K562 (cell line): ENCODE measurements around the gene CEMP1. TPM values are rescaled to one million over a fixed set of nuclear protein-coding genes. Genes with fewer than 3 reads are reported as not detected.

ENCODE experiments used
- ATAC-seq: fragments of 200-7000 bp; cut with Tn5 transposase; 3 replicates; pipeline ENCODE4 v1.9.1; 2020; ENCODE audit warnings: moderate library complexity
- BruUV-seq: library from RNA; stranded (reverse); fragments of 400-500 nt; replicated peaks from 2 replicates; lab custom pipeline; 2021; lab: Mats Ljungman, UMichigan
- CTCF ChIA-PET: fragments of 300-600 bp; formaldehyde crosslinking; extraction: SDS; loops from one replicate; lab custom pipeline; 2021; ENCODE audit warnings: low intra/inter-chr PET ratio; lab: Yijun Ruan, JAX
- POLR2A ChIA-PET: fragments of 300-600, 350-650 bp; sonication (Branson Sonifier 250); formaldehyde crosslinking; extraction: SDS; loops from one replicate; lab custom pipeline; 2021; ENCODE audit warnings: antibody characterized with exemption, inconsistent platforms; lab: Yijun Ruan, JAX
- DNase-seq, 4 experiments: peaks; one replicate each; pipeline versions ENCODE4 v3.0.0 to v3.0.0-alpha.2; 2011 to 2018; ENCODE audit warnings: low spot score in 3 of 4, mixed read lengths in 3 of 4; ENCODE audit errors: extremely low read depth in 1 of 4
- FAIRE-seq: peaks from 2 replicates; lab custom pipeline; 2011; peaks lifted over from hg19 to GRCh38; lab: Jason Lieb, UNC
- H2AFZ ChIP-seq: 2 replicates; pipeline ENCODE4 v1.6.0; 2011; ENCODE audit warnings: low read depth, low read length, control low read depth, inconsistent platforms
- H3K27ac ChIP-seq: fragments of 200-600 bp; 3 replicates; pipeline ENCODE4 v1.8.0; 2011; ENCODE audit warnings: low read depth, mild to moderate bottlenecking, control low read depth, inconsistent platforms, low read length, moderate library complexity, mixed read lengths; ENCODE audit errors: extremely low read depth
- H3K27me3 ChIP-seq, 2 experiments: fragments of 300-600 bp in 1 of 2; 2 replicates in 1 of 2; 3 replicates in 1 of 2; pipeline versions ENCODE4 v1.6.0 to v1.8.0; 2011; ENCODE audit warnings: inconsistent platforms in 2 of 2, low read length in 2 of 2, mild to moderate bottlenecking in 1 of 2, mixed read lengths in 1 of 2, moderate library complexity in 1 of 2; ENCODE audit not compliant: control insufficient read depth in 2 of 2, insufficient read depth in 2 of 2
- H3K36me3 ChIP-seq: fragments of 300-600 bp; 3 replicates; pipeline ENCODE4 v1.8.0; 2011; ENCODE audit warnings: mild to moderate bottlenecking, low read length, inconsistent platforms; ENCODE audit not compliant: control insufficient read depth, insufficient read depth
- H3K4me1 ChIP-seq, 2 experiments: fragments of 200-600 bp in 1 of 2; replicated peaks in 1 of 2; 2 replicates in 1 of 2; 3 replicates in 1 of 2; pipeline versions ENCODE4 v1.5.1 to v1.8.0; 2011; ENCODE audit warnings: inconsistent platforms in 2 of 2, low read length in 2 of 2, mild to moderate bottlenecking in 1 of 2, mixed read lengths in 1 of 2, moderate library complexity in 1 of 2; ENCODE audit not compliant: control insufficient read depth in 2 of 2, insufficient read depth in 2 of 2
- H3K4me2 ChIP-seq: 2 replicates; pipeline ENCODE4 v1.6.1; 2011; ENCODE audit warnings: low read length, control low read depth, inconsistent platforms, mixed read lengths; ENCODE audit not compliant: insufficient read depth
- H3K4me3 ChIP-seq: fragments of 200-600 bp; sonication (generic), shearing (Covaris generic); 2 replicates; pipeline ENCODE4 v1.5.1; 2016; ENCODE audit warnings: control low read depth, inconsistent platforms
- H3K79me2 ChIP-seq: fragments of 200-600 bp; 3 replicates; pipeline ENCODE4 v1.8.0; 2011; ENCODE audit warnings: low read length, inconsistent platforms; ENCODE audit not compliant: control insufficient read depth, insufficient read depth
- H3K9ac ChIP-seq, 2 experiments: 2 replicates each; pipeline versions ENCODE4 v1.6.0 to v1.6.1; 2011; ENCODE audit warnings: low read depth in 2 of 2, low read length in 2 of 2, control low read depth in 1 of 2, inconsistent platforms in 1 of 2, mild to moderate bottlenecking in 1 of 2, mixed read lengths in 1 of 2; ENCODE audit not compliant: insufficient read depth in 1 of 2
- H3K9me1 ChIP-seq: one replicate; pipeline ENCODE4 v1.6.0; 2011; ENCODE audit warnings: inconsistent platforms, mild to moderate bottlenecking, low read length, moderate library complexity; ENCODE audit not compliant: control insufficient read depth, insufficient read depth
- H3K9me3 ChIP-seq: replicated peaks from 2 replicates; pipeline ENCODE4 v1.5.1; 2011; ENCODE audit warnings: low read depth, low read length, inconsistent platforms; ENCODE audit not compliant: control insufficient read depth, insufficient read depth
- H4K20me1 ChIP-seq: replicated peaks from 2 replicates; pipeline ENCODE4 v1.6.1; 2011; ENCODE audit warnings: low read length, inconsistent platforms, mixed read lengths; ENCODE audit not compliant: control insufficient read depth, insufficient read depth
- ATF1 ChIP-seq, 2 experiments: fragments of 450-650 bp in 1 of 2; IDR thresholded peaks; 2 replicates each; pipeline ENCODE4 v1.6.1; 2016; ENCODE audit warnings: missing compliant biosample characterization in 1 of 2, missing genetic modification characterization in 1 of 2
- ELK3 ChIP-seq: fragments of 450-650 bp; formaldehyde crosslinking; IDR thresholded peaks from 2 replicates; pipeline ENCODE4 v1.4.0; 2020; ENCODE audit warnings: mild to moderate bottlenecking
- HMG20A ChIP-seq: fragments of 450-650 bp; formaldehyde crosslinking; conservative IDR thresholded peaks from 2 replicates; pipeline ENCODE4 v1.4.0; 2020; ENCODE audit warnings: mild to moderate bottlenecking, mixed read lengths
- HMG20B ChIP-seq: fragments of 250-450 bp; sonication (Bioruptor Pico); IDR thresholded peaks from 2 replicates; pipeline ENCODE4 v1.5.0; 2021; ENCODE audit warnings: mild to moderate bottlenecking
- MTF1 ChIP-seq: fragments of 250-450 bp; sonication (Bioruptor Pico); IDR thresholded peaks from 2 replicates; pipeline ENCODE4 v1.9.0; 2021; ENCODE audit warnings: moderate library complexity, mild to moderate bottlenecking, inconsistent platforms, borderline replicate concordance
- NR0B1 ChIP-seq: fragments of 450-650 bp; IDR thresholded peaks from one replicate; pipeline ENCODE4 v1.6.1; 2018; ENCODE audit warnings: mild to moderate bottlenecking, moderate library complexity; ENCODE audit not compliant: partially characterized antibody
- SIN3B ChIP-seq: fragments of 450-650 bp; IDR thresholded peaks from 2 replicates; pipeline ENCODE4 v1.6.1; 2017; ENCODE audit warnings: low read depth, mild to moderate bottlenecking, moderate library complexity
- USF1 ChIP-seq: sonication (generic); formaldehyde crosslinking; IDR thresholded peaks from 2 replicates; pipeline ENCODE4 v1.9.0; 2022; ENCODE audit warnings: mild to moderate bottlenecking, missing genetic modification reagents
- XRCC5 ChIP-seq: fragments of 200-400 bp; formaldehyde crosslinking; IDR thresholded peaks from 2 replicates; pipeline ENCODE4 v1.6.1; 2017; ENCODE audit warnings: low read depth, mild to moderate bottlenecking, low read length
- ZBTB49 ChIP-seq: sonication (generic); formaldehyde crosslinking; IDR thresholded peaks from 2 replicates; pipeline ENCODE4 v1.8.0; 2022; ENCODE audit warnings: missing genetic modification reagents, mild to moderate bottlenecking, borderline replicate concordance
- ZC3H4 ChIP-seq: sonication (generic); formaldehyde crosslinking; IDR thresholded peaks from 2 replicates; pipeline ENCODE4 v1.9.0; 2021; ENCODE audit warnings: missing genetic modification reagents, borderline replicate concordance
- ZNF124 ChIP-seq: sonication (generic); formaldehyde crosslinking; IDR thresholded peaks from 2 replicates; pipeline ENCODE4 v1.8.1; 2022; ENCODE audit warnings: missing genetic modification reagents
- ZNF263 ChIP-seq: sonication (generic); formaldehyde crosslinking; IDR thresholded peaks from 2 replicates; pipeline ENCODE4 v1.8.0; 2022; ENCODE audit warnings: mild to moderate bottlenecking, missing genetic modification reagents, borderline replicate concordance
- ZNF280A ChIP-seq: fragments of 450-650 bp; IDR thresholded peaks from 2 replicates; pipeline ENCODE4 v1.6.1; 2018; ENCODE audit warnings: mild to moderate bottlenecking, low read depth; ENCODE audit not compliant: partially characterized antibody
- ZNF551 ChIP-seq: fragments of 250-450 bp; sonication (Bioruptor Pico); IDR thresholded peaks from 2 replicates; pipeline ENCODE4 v1.5.0; 2021; ENCODE audit warnings: mild to moderate bottlenecking, moderate library complexity
- WGBS: fragments of 100-300 bp; shearing (Covaris generic); methylation state at CpG from one replicate; pipeline ENCODE4 v1.1.6; 2016; ENCODE audit warnings: low coverage, mixed read lengths; ENCODE audit not compliant: insufficient coverage; ENCODE audit errors: missing lambda C conversion rate; 5-methylcytosine and 5-hydroxymethylcytosine counted together
- in situ Hi-C: fragments of 300-500 bp; cut with MboI; formaldehyde crosslinking; loops from 4 replicates; pipeline ENCODE4 v1.15.0; 2018; ENCODE audit warnings: inconsistent platforms, mixed read lengths
- intact Hi-C: fragments of 100-400 bp; cut with micrococcal nuclease; formaldehyde crosslinking; loops from 2 replicates; pipeline ENCODE4 v1.14.2; 2022
- polyA plus RNA-seq, 8 experiments: library from polyadenylated mRNA; depleted of rRNA in 4 of 8; stranded (reverse) in 5 of 8; unstranded in 3 of 8; fragments of >200 nt; fragmentation: Nextera tagmentation in 2 of 8; fragmentation: Illumina TruSeq in 1 of 8; extraction: Ambion mirVana in 2 of 8; extraction: Trizol in 1 of 8; gene quantifications; 2 replicates each; pipeline versions ENCODE4 v1.2.1 to v1.2.3, GENCODE V29; 2011 to 2014; ENCODE audit warnings: inconsistent platforms in 1 of 8, missing spikeins in 1 of 8
- total RNA-seq, 7 experiments: library from RNA; depleted of rRNA in 6 of 7; stranded (reverse); fragments of >200 nt in 6 of 7; fragmentation: Illumina TruSeq in 2 of 7; extraction: Trizol in 2 of 7; gene quantifications; 2 replicates each; pipeline versions ENCODE4 v1.2.1 to v1.2.3, GENCODE V29; 2011 to 2021; ENCODE audit warnings: low replicate concordance in 1 of 7

CEMP1 gene
- total and polyA plus RNA-seq, 9 of the 15 experiments (the other 6 are each of a cell fraction or from before 2014, with no cell fraction given): 0.05 to 0.45 TPM; not detected in 7

- ATAC-seq: no peak
- FAIRE-seq: no peak
- TF ChIP-seq ZNF280A (no peak), ZNF551 (CRISPR knock-in tag) (no peak), ZBTB49 (CRISPR knock-in tag) (no peak), ZC3H4 (CRISPR knock-in tag) (no peak), HMG20B (CRISPR knock-in tag) (no peak), XRCC5 (no peak), USF1 (CRISPR knock-in tag) (no peak), ATF1 (CRISPR knock-in tag; IDR thresholded peaks at IDR 0.05) (no peak), ATF1 (tag; IDR thresholded peaks at IDR 0.05) (no peak), ZNF124 (no peak), SIN3B (no peak), HMG20A (no peak), NR0B1 (no peak), ELK3 (no peak), ZNF263 (CRISPR knock-in tag) (no peak), MTF1 (CRISPR knock-in tag) (no peak)
Observed at GRCh38 chr16:2524339-2524938, 6.8 kb downstream of the CEMP1 start.

More at GRCh38 chr16:2524339-2524938, 6.8 kb downstream of the CEMP1 start:
- Histone ChIP-seq H3K4me3 (no peak overlapping the region), H3K9ac (peak overlapping the region in 1 of 2 experiments; percentile 6; a peak in 1 of 4 replicates), H3K4me2 (no peak overlapping the region), H2AFZ (no peak overlapping the region), H3K9me3 (no peaks in the 10 kb centered on the region), H3K9me1 (no peaks in the 10 kb centered on the region), H3K4me1 (peaks cover 7 to 46% of the 10 kb centered on the region in 2 experiments), H3K27ac (no peak overlapping the region), H3K79me2 (peaks cover 19% of the 10 kb centered on the region), H3K27me3 (no peaks in the 10 kb centered on the region), H3K36me3 (peaks cover 67% of the 10 kb centered on the region; the same call in 2 of the 3 replicates), H4K20me1 (peaks cover under 1% of the 10 kb centered on the region; the same call in 1 of the 2 replicates)
- DNase-seq: no peak
- CTCF ChIA-PET: no interaction called here
- WGBS: 89% methylated on average over 8 of the region's 9 CpGs
- no TSS peak for BruUV-seq
- POLR2A ChIA-PET: interaction anchor here (0.7 to 1.5 kb wide), 3 partner anchors 9 to 12 kb away, joined by 4 to 9 read pairs (median 5); no protein-coding TSS in a partner anchor
- intact Hi-C loops: no loop called here
- in situ Hi-C loops: no loop called here
